Ascending aorta (tissue), 2 donors: ENCODE results near the gene DDX1. TPM values are rescaled to one million over a fixed set of nuclear protein-coding genes. Genes with fewer than 3 reads are reported as not detected.

Source experiments
- DNase-seq, 2 donors: peaks; one replicate each; pipeline ENCODE4 v3.0.0-alpha.2; 2019; ENCODE audit warnings: low spot score in 2 of 2
- H3K27ac ChIP-seq, 2 donors: fragments of 200-600 bp; sonication (generic); one replicate each; pipeline ENCODE4 v1.5.1; 2016 to 2017; ENCODE audit warnings: mild to moderate bottlenecking in 1 of 2
- H3K27me3 ChIP-seq: fragments of 200-600 bp; sonication (generic); one replicate; pipeline ENCODE4 v1.5.1; 2017
- H3K36me3 ChIP-seq, 2 donors: fragments of 200-600 bp; sonication (generic); one replicate each; pipeline ENCODE4 v1.5.1; 2016
- H3K4me1 ChIP-seq, 2 donors: fragments of 200-600 bp; sonication (generic); one replicate each; pipeline ENCODE4 v1.5.1; 2016 to 2017; ENCODE audit warnings: mild to moderate bottlenecking in 1 of 2
- H3K4me3 ChIP-seq, 2 donors: fragments of 200-600 bp; sonication (generic); one replicate each; pipeline ENCODE4 v1.5.1; 2016 to 2017; ENCODE audit warnings: mild to moderate bottlenecking in 1 of 2
- H3K9me3 ChIP-seq, 2 donors: fragments of 200-600 bp; sonication (generic); one replicate each; pipeline ENCODE4 v1.5.1; 2016
- intact Hi-C: fragments of 100-400 bp; cut with DNase I; formaldehyde crosslinking; loops from one replicate; pipeline ENCODE4 v1.15.1; 2023
- total RNA-seq: library from RNA; depleted of rRNA; stranded (reverse); fragments of >200 nt; gene quantifications from one replicate; pipeline ENCODE4 v1.1.0, GENCODE V29; 2016
- TF ChIP-seq, protein P1 (sequence below), 3 experiments: fragments of 200-600 bp in 2 of 3; fragments of 450-650 bp in 1 of 3; sonication (generic) in 2 of 3; IDR thresholded peaks; one replicate each; pipeline ENCODE4 v1.5.1; 2016 to 2019; ENCODE audit warnings: antibody characterized with exemption in 3 of 3, mild to moderate bottlenecking in 1 of 3, moderate library complexity in 1 of 3

DDX1 gene
- total RNA-seq, 1 donor from 2014 or later = 21.5 TPM

DNA sequence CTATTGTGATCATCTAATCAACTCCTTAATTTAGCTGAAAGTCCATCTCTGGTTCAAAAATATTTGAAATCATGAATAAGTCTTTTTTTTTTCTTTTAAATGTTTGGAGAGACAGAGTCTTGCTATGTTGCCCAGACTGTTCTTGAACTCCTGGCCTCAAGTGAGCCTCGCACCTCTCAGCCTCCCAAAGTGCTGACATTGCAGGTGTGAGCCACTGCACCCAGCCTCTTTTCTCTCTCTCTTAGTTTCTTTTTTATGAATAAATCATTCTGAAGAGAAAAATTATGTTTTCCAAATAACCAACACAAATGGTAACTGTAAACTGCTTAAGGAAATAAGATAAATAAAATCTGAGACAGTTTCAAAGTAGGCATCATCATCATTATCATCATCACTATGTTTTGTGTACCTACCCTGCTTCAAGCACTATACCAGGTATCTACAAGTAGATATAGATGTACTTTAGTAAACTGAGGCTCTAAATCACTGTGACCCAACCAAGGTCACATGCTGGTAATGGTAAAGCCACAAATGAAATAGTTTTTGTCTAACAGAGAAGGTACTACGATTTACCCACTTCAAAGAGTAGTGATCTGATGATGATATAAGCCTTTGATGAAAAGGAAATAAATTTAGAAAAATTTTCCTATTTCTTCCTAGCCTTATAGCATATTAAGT, 25.5 kb upstream of the DDX1 start:
- intact Hi-C loops = no loop called here

DNA sequence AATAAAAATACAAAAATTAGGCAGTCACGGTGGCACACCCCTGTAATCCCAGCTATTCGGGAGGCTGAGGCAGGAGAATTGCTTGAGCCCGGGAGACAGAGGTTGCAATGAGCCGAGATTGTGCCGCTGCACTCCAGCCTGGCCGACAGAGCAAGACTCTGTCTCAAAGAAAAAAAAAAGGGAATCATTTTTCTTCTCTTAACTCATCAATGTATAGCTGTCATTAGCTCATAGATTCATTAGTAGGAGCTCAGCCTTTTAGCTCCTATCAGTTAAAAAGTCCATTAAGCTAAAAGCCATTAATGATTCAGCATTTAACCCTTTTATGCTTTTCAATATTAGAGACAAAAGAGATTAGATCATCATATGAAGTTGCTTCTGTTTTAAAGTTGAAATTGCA, 24.8 kb upstream of the DDX1 start:
- Histone ChIP-seq H3K9me3 (no peaks in the 10 kb centered on the region), H3K36me3 (no peaks in the 10 kb centered on the region), H3K4me3 (no peak overlapping the region), H3K27me3 (no peaks in the 10 kb centered on the region), H3K4me1 (no peaks in the 10 kb centered on the region), H3K27ac (no peak overlapping the region)
- intact Hi-C loops = no loop called here
- TF ChIP-seq, protein P1, sequence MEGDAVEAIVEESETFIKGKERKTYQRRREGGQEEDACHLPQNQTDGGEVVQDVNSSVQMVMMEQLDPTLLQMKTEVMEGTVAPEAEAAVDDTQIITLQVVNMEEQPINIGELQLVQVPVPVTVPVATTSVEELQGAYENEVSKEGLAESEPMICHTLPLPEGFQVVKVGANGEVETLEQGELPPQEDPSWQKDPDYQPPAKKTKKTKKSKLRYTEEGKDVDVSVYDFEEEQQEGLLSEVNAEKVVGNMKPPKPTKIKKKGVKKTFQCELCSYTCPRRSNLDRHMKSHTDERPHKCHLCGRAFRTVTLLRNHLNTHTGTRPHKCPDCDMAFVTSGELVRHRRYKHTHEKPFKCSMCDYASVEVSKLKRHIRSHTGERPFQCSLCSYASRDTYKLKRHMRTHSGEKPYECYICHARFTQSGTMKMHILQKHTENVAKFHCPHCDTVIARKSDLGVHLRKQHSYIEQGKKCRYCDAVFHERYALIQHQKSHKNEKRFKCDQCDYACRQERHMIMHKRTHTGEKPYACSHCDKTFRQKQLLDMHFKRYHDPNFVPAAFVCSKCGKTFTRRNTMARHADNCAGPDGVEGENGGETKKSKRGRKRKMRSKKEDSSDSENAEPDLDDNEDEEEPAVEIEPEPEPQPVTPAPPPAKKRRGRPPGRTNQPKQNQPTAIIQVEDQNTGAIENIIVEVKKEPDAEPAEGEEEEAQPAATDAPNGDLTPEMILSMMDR (IDR thresholded peaks at IDR 0.05) = no peak
- no peak for DNase-seq

More for the DNA sequence above, 25.5 kb upstream of the DDX1 start:
- Histone ChIP-seq H3K36me3 (no peaks in the 10 kb centered on the region), H3K27me3 (no peaks in the 10 kb centered on the region), H3K4me3 (no peak overlapping the region), H3K27ac (no peak overlapping the region), H3K9me3 (no peaks in the 10 kb centered on the region), H3K4me1 (no peaks in the 10 kb centered on the region)
- TF ChIP-seq, protein P1 (IDR thresholded peaks at IDR 0.05) = no peak
- DNase-seq = no peak

- no peaks in the 10 kb centered on the region for H3K4me1 ChIP-seq
- TF ChIP-seq, protein P1 (IDR thresholded peaks at IDR 0.05) = no peak
- no peak overlapping the region for H3K27ac ChIP-seq
- no peak overlapping the region for H3K4me3 ChIP-seq
- H3K9me3 ChIP-seq = no peaks in the 10 kb centered on the region
- no peak for DNase-seq
- no peaks in the 10 kb centered on the region for H3K27me3 ChIP-seq
- no peaks in the 10 kb centered on the region for H3K36me3 ChIP-seq
- intact Hi-C loops = no loop called here
Observed at GRCh38 chr2:15568874-15569273, 22.8 kb upstream of the DDX1 start.

DNA sequence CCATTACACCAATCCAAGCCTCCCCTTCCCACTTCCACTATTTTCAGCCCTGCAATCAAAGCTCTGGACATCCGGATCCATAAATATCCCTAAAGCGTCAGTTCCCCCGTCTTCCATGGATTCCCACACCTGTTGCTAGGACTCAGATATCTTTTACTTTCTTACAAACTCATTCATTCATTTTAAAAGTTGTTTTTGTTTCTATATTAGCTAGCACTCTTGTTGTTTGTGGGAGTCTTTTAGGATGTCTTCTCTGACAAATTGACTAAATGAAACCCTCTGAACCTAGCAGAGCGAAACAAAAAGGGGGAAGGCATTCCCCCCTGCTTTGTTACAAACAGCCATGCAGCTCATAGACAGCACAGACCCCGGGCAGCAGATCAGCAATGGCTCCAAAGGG, 21.6 kb upstream of the DDX1 start:
- Histone ChIP-seq H3K36me3 (no peaks in the 10 kb centered on the region), H3K4me1 (no peaks in the 10 kb centered on the region), H3K9me3 (no peaks in the 10 kb centered on the region), H3K27ac (no peak overlapping the region), H3K4me3 (no peak overlapping the region), H3K27me3 (no peaks in the 10 kb centered on the region)
- no peak for DNase-seq
- TF ChIP-seq, protein P1 (IDR thresholded peaks at IDR 0.05) = no peak
- intact Hi-C loops = no loop called here

GRCh38 chr2:15571729-15572128, 19.9 kb upstream of the DDX1 start:
- Histone ChIP-seq H3K36me3 (no peaks in the 10 kb centered on the region), H3K27ac (no peak overlapping the region), H3K4me1 (no peaks in the 10 kb centered on the region), H3K4me3 (no peak overlapping the region), H3K27me3 (no peaks in the 10 kb centered on the region), H3K9me3 (no peaks in the 10 kb centered on the region)
- TF ChIP-seq, protein P1 (IDR thresholded peaks at IDR 0.05) = no peak
- no peak for DNase-seq
- intact Hi-C loops = no loop called here
